Measurements from ENCODE around the gene RPS6KC1. TPM values are rescaled to one million over a fixed set of nuclear protein-coding genes. Genes with fewer than 3 reads are reported as not detected.

The RPS6KC1 gene
- total and polyA plus RNA-seq, 2 donors (not counting 1 experiment from before 2014, with no cell fraction given) = 2.4 to 19.0 TPM

DNA sequence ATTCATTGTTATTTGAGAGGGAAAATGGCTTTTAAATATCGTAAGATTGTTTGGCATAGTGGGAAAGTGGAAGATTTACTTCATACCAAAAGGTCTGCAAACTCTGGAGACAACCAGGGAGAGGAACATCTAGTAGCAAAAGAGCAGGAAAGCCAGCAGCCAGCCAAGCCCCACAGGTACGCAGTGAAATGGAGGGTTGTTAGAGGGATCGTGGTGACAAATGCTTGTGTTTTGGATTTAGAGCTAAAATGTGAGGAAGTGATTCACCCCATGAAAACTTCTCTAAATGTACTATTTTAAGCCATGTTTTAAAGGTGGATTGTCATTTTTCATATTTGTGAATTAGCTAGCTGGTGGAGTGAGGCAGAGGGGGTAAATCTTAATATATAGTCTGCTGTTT is 69.3 kb downstream of the RPS6KC1 start:
- no peaks in the 10 kb centered on the region for H3K4me1 Mint-ChIP-seq
- POLR2A ChIA-PET = no interaction called here
- no peaks in the 10 kb centered on the region for H3K4me1 ChIP-seq (ENCODE audit: control insufficient read depth in 2 of 2, insufficient read depth in 2 of 2, low read length in 2 of 2)
- H2AFZ ChIP-seq (ENCODE audit: insufficient read depth, low read depth, low read length, poor library complexity, severe bottlenecking) = no peak overlapping the region
- no peak overlapping the region for H3K4me3 ChIP-seq (ENCODE audit: control extremely low read depth in 1 of 5, extremely low read depth in 1 of 5, insufficient read depth in 1 of 5, low read depth in 2 of 5, low read length in 4 of 5)
- intact Hi-C loops (cut with micrococcal nuclease) = loop anchor here (10.0 kb wide), 2 partner anchors 1004 to 1504 kb away; no protein-coding TSS in a partner anchor
- no peaks in the 10 kb centered on the region for H4K20me1 ChIP-seq (ENCODE audit: control insufficient read depth, insufficient read depth, low read length, poor library complexity, severe bottlenecking)
- H3K79me2 ChIP-seq (ENCODE audit: control insufficient read depth, insufficient read depth, low read length) = peaks cover 4% of the 10 kb centered on the region
- DNase-seq (no peak), ATAC-seq (ENCODE audit: low read depth) (no peak)
- H3K27ac Mint-ChIP-seq = no peak overlapping the region
- no peak overlapping the region for H3K4me2 ChIP-seq (replicated peaks; ENCODE audit: low read depth, low read length, poor library complexity, severe bottlenecking)
- H3K36me3 ChIP-seq (replicated peaks in 1 of 2; ENCODE audit: control extremely low read depth in 1 of 2, control insufficient read depth in 1 of 2, extremely low read depth in 1 of 2, insufficient read depth in 2 of 2, low read length in 1 of 2) = no peaks in the 10 kb centered on the region
- no peaks in the 10 kb centered on the region for H3K9me3 ChIP-seq (ENCODE audit: control extremely low read depth in 1 of 3, control insufficient read depth in 2 of 3, insufficient read depth in 1 of 3, low read length in 2 of 3)
- H3K9me3 Mint-ChIP-seq (ENCODE audit: insufficient read depth) = no peaks in the 10 kb centered on the region
- no peak overlapping the region for H3K27ac ChIP-seq (ENCODE audit: low read length in 2 of 2)
- CTCF ChIA-PET = interaction anchor here (1.6 to 3.5 kb wide), 2 partner anchors 9 to 13 kb away, joined by 4 to 10 read pairs; no protein-coding TSS in a partner anchor
- no peaks in the 10 kb centered on the region for H3K27me3 ChIP-seq (replicated peaks in 1 of 4; ENCODE audit: control extremely low read depth in 1 of 4, control insufficient read depth in 3 of 4, insufficient read depth in 4 of 4, low read length in 3 of 4)
- H3K9ac ChIP-seq (ENCODE audit: low read length) = no peak overlapping the region
- no peak overlapping the region for H3K4me3 Mint-ChIP-seq
- WGBS (ENCODE audit: insufficient coverage) = 100% methylated on average over 1 of the region's 3 CpGs
- TF ChIP-seq, protein P1, sequence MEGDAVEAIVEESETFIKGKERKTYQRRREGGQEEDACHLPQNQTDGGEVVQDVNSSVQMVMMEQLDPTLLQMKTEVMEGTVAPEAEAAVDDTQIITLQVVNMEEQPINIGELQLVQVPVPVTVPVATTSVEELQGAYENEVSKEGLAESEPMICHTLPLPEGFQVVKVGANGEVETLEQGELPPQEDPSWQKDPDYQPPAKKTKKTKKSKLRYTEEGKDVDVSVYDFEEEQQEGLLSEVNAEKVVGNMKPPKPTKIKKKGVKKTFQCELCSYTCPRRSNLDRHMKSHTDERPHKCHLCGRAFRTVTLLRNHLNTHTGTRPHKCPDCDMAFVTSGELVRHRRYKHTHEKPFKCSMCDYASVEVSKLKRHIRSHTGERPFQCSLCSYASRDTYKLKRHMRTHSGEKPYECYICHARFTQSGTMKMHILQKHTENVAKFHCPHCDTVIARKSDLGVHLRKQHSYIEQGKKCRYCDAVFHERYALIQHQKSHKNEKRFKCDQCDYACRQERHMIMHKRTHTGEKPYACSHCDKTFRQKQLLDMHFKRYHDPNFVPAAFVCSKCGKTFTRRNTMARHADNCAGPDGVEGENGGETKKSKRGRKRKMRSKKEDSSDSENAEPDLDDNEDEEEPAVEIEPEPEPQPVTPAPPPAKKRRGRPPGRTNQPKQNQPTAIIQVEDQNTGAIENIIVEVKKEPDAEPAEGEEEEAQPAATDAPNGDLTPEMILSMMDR (IDR thresholded peaks at IDR 0.05) = no peak
- TF ChIP-seq EZH2 (IDR thresholded peaks at IDR 0.05; ENCODE audit: borderline replicate concordance, insufficient read depth, low read depth, low read length, poor library complexity, severe bottlenecking) = no peak
- no peaks in the 10 kb centered on the region for H3K27me3 Mint-ChIP-seq

DNA sequence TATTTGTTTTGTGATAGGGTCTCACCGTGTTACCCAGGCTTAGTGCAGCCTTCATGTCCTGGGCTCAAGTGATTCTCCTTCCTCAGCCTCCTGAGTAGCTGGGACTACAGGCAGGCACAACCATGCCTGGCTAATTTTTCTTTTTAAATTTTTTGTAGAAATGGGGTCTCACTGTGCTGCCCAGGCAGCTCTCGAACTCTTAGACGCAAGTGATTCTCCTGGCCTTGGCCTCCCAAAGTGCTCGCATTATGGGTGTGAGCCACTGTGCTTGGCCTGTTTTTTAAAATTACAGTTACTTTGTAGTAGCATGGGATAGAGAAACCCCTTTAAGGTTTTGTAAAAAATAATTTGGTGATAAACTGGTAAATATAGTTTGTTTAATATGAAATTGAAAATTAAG is 69.9 kb downstream of the RPS6KC1 start:
- TF ChIP-seq, protein P1 (IDR thresholded peaks at IDR 0.05) = no peak
- no peak for TF ChIP-seq EZH2 (IDR thresholded peaks at IDR 0.05; ENCODE audit: borderline replicate concordance, insufficient read depth, low read depth, low read length, poor library complexity, severe bottlenecking)
- no peaks in the 10 kb centered on the region for H3K36me3 ChIP-seq (replicated peaks in 1 of 2; ENCODE audit: control extremely low read depth in 1 of 2, control insufficient read depth in 1 of 2, extremely low read depth in 1 of 2, insufficient read depth in 2 of 2, low read length in 1 of 2)
- no peak overlapping the region for H3K4me3 ChIP-seq (ENCODE audit: control extremely low read depth in 1 of 5, extremely low read depth in 1 of 5, insufficient read depth in 1 of 5, low read depth in 2 of 5, low read length in 4 of 5)
- no peak overlapping the region for H3K27ac ChIP-seq (ENCODE audit: low read length in 2 of 2)
- ChIA-PET POLR2A (no interaction called here), CTCF (interaction anchor here (0.8 to 3.5 kb wide), 3 partner anchors 8 to 12 kb away, joined by 3 to 10 read pairs (median 4); no protein-coding TSS in a partner anchor)
- H3K4me1 ChIP-seq (ENCODE audit: control insufficient read depth in 2 of 2, insufficient read depth in 2 of 2, low read length in 2 of 2) = no peaks in the 10 kb centered on the region
- peaks cover 4% of the 10 kb centered on the region for H3K79me2 ChIP-seq (ENCODE audit: control insufficient read depth, insufficient read depth, low read length)
- DNase-seq (no peak), ATAC-seq (ENCODE audit: low read depth) (no peak)
- H3K4me2 ChIP-seq (replicated peaks; ENCODE audit: low read depth, low read length, poor library complexity, severe bottlenecking) = no peak overlapping the region
- Mint-ChIP-seq H3K27ac (no peak overlapping the region), H3K27me3 (no peaks in the 10 kb centered on the region), H3K9me3 (ENCODE audit: insufficient read depth) (no peaks in the 10 kb centered on the region), H3K4me3 (no peak overlapping the region), H3K4me1 (no peaks in the 10 kb centered on the region)
- no peak overlapping the region for H3K9ac ChIP-seq (ENCODE audit: low read length)
- intact Hi-C loops (cut with micrococcal nuclease) = loop anchor here (10.0 kb wide), 2 partner anchors 1004 to 1504 kb away; no protein-coding TSS in a partner anchor
- no peak overlapping the region for H2AFZ ChIP-seq (ENCODE audit: insufficient read depth, low read depth, low read length, poor library complexity, severe bottlenecking)
- H3K9me3 ChIP-seq (ENCODE audit: control extremely low read depth in 1 of 3, control insufficient read depth in 2 of 3, insufficient read depth in 1 of 3, low read length in 2 of 3) = no peaks in the 10 kb centered on the region
- 96% methylated on average over 4 of the region's 4 CpGs for WGBS (ENCODE audit: insufficient coverage)
- no peaks in the 10 kb centered on the region for H4K20me1 ChIP-seq (ENCODE audit: control insufficient read depth, insufficient read depth, low read length, poor library complexity, severe bottlenecking)
- no peaks in the 10 kb centered on the region for H3K27me3 ChIP-seq (replicated peaks in 1 of 4; ENCODE audit: control extremely low read depth in 1 of 4, control insufficient read depth in 3 of 4, insufficient read depth in 4 of 4, low read length in 3 of 4)
